A549 (cell line): Measurements from ENCODE around the gene THEMIS.

ENCODE experiments used
- CEBPB ChIP-seq, 2 experiments: fragments of >200 bp in 1 of 2; sonication (Bioruptor Twin) in 1 of 2; formaldehyde crosslinking in 1 of 2; IDR thresholded peaks; 2 replicates each; pipeline ENCODE4 v1.6.1; 2012 to 2016
- EP300 ChIP-seq, 2 experiments: fragments of >200 bp; sonication (Bioruptor Twin); formaldehyde crosslinking; IDR thresholded peaks; 2 replicates in 1 of 2; 3 replicates in 1 of 2; pipeline ENCODE4 v1.6.1; 2016 to 2017
- POLR2A ChIP-seq: IDR thresholded peaks from 2 replicates; pipeline ENCODE4 v1.6.1; 2012; ENCODE audit warnings: mild to moderate bottlenecking, low read length
- TF ChIP-seq, protein P1 (sequence below): fragments of >200 bp; sonication (Bioruptor Twin); formaldehyde crosslinking; IDR thresholded peaks from 3 replicates; pipeline ENCODE4 v1.5.1; 2016

DNA sequence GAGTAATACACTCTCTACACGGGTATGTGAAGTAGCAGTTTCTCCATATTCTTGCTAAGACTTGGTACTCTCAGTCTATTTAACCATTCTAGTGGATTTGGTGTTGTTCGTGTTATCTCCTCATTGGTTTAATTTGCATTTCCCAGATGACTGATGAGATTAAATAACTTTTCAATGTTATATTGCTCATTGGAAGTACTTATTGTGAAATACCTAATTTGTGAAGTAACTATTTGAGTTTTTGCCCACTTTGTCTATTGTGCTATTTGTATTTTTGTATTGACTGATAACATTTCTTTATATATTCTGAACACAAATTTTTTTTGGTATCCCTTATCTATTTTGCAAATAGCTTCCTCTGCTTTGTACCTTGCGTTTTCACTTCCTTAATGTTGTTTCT lies 167.9 kb downstream of the THEMIS start:
- TF ChIP-seq POLR2A (no peak), EP300 (IDR thresholded peaks at IDR 0.05) (no peak), CEBPB (IDR thresholded peaks at IDR 0.05) (no peak)
- TF ChIP-seq, protein P1, sequence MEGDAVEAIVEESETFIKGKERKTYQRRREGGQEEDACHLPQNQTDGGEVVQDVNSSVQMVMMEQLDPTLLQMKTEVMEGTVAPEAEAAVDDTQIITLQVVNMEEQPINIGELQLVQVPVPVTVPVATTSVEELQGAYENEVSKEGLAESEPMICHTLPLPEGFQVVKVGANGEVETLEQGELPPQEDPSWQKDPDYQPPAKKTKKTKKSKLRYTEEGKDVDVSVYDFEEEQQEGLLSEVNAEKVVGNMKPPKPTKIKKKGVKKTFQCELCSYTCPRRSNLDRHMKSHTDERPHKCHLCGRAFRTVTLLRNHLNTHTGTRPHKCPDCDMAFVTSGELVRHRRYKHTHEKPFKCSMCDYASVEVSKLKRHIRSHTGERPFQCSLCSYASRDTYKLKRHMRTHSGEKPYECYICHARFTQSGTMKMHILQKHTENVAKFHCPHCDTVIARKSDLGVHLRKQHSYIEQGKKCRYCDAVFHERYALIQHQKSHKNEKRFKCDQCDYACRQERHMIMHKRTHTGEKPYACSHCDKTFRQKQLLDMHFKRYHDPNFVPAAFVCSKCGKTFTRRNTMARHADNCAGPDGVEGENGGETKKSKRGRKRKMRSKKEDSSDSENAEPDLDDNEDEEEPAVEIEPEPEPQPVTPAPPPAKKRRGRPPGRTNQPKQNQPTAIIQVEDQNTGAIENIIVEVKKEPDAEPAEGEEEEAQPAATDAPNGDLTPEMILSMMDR, result no peak
